Astrocyte of the cerebellum (primary cell): ENCODE results near the gene TFDP1.

Experiments
- DNase-seq: peaks from one replicate; pipeline ENCODE4 v3.0.0-alpha.2; 2011; ENCODE audit warnings: low read depth
- H3K4me3 ChIP-seq: 2 replicates; pipeline ENCODE4 v1.5.1; 2011; ENCODE audit warnings: mild to moderate bottlenecking, low read depth, low read length, moderate library complexity
- CTCF ChIP-seq: IDR thresholded peaks from 2 replicates; pipeline ENCODE4 v1.5.1; 2012; ENCODE audit warnings: low read length, low read depth, moderate library complexity, mild to moderate bottlenecking; ENCODE audit errors: missing control alignments
- in situ Hi-C: cut with HindIII; loops from 2 replicates; pipeline ENCODE4 v1.10.0; 2017; ENCODE audit warnings: low sequenced_read_pairs

The TFDP1 gene

DNA sequence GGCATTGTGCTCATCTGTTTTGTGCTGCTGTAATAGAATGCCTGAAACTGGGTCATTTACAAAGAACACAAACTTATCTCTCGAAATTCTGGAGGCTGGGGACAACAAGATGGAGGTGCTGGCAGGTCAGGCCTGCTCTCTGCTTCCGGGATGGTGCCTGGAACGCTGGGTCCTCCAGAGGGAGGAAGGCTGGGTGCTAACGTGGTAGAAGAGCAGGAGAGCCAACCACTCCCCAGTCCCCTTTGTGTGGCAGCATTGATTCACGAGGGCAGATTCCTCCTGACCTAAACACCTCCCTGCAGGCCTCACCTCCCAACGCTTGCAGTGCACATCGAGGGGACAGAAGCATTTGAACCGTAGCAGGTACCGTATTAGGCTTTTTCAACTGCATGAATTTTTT is 34.1 kb upstream of the TFDP1 start:
- in situ Hi-C loops, result no loop called here
- TF ChIP-seq CTCF, result no peak
- no peak overlapping the region for H3K4me3 ChIP-seq
- no peak for DNase-seq

- in situ Hi-C loops, result no loop called here
- no peak for TF ChIP-seq CTCF
- DNase-seq, result no peak
- no peak overlapping the region for H3K4me3 ChIP-seq
These were observed 33.2 kb upstream of the TFDP1 start for GRCh38 chr13:113551081-113552000.

- in situ Hi-C loops, result no loop called here
- H3K4me3 ChIP-seq, result no peak overlapping the region
- TF ChIP-seq CTCF, result no peak
- DNase-seq, result no peak
These were observed 32.5 kb upstream of the TFDP1 start for GRCh38 chr13:113552079-113552478.

DNA sequence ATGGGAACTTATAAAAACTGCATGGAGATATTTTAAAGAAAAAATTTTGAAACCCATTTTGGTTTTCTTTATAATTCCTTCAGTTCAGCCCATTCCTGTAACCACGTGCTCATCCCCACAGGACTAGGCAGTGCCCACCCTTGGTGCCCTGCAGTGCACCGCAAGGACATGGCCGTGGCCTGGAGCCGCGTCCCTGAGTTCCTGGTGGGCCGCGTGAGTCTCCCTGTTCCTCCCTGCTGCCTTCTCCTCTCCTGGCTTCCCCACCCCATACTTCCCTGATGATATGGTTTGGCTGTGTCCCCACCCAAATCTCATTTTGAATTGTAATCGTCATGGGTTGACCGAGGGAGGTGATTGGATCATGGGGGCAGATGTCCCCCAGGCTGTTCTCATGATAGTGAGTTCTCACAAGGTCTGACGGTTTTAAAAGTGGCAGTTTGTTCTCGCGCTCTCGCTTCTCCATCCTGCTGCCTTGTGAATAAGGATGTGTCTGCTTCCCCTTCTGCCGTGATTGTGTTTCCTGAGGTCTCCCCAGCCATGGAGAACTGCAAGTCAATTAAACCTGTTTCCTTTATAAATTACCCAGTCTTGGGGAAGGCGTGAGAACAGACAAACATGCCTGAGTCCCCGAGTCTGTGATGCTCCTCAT is 31.6 kb upstream of the TFDP1 start:
- no peak overlapping the region for H3K4me3 ChIP-seq
- TF ChIP-seq CTCF, result no peak
- in situ Hi-C loops, result no loop called here
- DNase-seq, result no peak

GRCh38 chr13:113553511-113554332 is 30.8 kb upstream of the TFDP1 start:
- no peak for DNase-seq
- in situ Hi-C loops, result no loop called here
- H3K4me3 ChIP-seq, result no peak overlapping the region
- TF ChIP-seq CTCF, result no peak

DNA sequence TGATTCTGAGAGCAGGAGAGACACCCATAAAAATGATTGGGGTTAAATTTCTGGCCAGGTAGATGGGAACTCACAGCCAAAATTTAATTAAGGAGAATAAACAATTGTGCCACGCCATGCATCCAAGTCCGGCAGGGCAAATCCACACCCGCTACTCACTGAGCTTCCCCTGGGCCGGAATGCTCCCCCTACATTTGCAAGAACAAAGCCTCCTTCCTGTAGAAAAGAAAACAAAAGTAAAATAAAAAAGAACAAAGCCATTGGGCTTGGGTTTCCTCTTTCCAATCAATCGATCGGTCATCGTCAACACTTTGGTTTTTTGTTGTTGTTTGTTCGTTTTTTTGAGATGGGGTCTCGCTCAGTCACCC is 30.2 kb upstream of the TFDP1 start:
- in situ Hi-C loops, result no loop called here
- TF ChIP-seq CTCF, result no peak
- DNase-seq, result no peak
- no peak overlapping the region for H3K4me3 ChIP-seq
